HG03520 (cell line): ENCODE results near the gene MCRIP2.

Source experiments
- ATAC-seq: cut with Tn5 transposase; IDR thresholded peaks from one replicate; pipeline ENCODE4 v1.9.1; 2021; ENCODE audit warnings: mild to moderate bottlenecking, moderate library complexity; ENCODE audit not compliant: unreplicated experiment

The MCRIP2 gene

DNA sequence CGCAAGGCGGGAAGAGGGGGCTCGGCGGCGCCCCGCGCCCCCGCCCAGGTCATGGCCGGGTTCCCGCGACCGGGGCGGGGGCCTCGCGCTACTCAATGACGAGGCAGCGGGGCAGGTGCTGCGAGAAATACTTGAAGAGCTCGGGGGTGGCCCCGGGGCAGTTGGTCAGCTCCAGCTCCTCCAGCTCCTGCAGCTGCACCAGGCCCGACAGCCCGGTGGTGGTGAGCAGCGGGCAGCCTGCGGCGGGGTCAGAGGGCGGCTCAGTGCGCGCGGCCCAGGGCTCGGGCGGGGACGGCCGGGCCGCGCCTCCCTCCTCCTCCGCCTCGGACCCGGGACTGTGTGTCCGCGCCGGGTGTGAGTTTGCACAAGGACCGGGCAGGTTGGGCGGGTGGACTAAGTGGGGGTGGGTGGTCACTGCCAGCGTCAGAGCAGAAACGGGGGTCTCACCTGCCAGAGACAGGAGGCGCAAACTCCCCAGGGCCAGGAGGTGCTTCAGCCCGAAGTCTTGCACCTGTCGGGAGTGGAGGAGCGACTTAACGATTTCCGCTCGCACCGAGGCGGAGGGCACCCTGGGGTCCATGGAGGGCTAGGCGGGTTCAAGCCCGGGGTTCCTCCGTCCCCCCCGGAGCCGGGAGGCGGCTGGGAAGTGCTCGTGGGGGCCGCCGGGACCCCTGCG, 52.7 kb downstream of the MCRIP2 start:
- ATAC-seq, result no peak

DNA sequence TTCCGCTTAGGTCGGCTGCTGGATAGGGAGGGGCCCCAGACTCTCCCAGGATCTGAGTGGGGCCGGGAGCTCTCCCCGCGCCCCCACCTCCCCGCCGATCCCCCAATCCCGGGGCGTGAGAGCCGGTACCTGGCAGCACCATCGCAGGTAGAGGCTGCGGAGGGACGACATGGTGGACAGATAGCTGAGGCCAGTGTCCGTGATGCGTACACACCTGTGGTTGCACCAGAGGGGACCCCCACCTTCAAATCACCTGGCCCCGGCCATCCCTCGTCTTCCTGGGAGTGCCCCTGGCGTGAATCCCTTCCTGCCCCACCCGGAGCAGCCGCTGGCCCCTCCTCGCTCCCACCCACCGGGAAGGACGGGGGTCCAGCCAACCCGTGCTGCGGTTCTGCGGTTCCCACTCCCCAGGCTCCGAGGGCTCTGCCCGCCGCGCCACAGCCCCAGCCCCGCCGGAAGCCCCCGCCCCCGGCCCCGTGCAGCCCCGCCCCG, 53.3 kb downstream of the MCRIP2 start:
- no peak for ATAC-seq

DNA sequence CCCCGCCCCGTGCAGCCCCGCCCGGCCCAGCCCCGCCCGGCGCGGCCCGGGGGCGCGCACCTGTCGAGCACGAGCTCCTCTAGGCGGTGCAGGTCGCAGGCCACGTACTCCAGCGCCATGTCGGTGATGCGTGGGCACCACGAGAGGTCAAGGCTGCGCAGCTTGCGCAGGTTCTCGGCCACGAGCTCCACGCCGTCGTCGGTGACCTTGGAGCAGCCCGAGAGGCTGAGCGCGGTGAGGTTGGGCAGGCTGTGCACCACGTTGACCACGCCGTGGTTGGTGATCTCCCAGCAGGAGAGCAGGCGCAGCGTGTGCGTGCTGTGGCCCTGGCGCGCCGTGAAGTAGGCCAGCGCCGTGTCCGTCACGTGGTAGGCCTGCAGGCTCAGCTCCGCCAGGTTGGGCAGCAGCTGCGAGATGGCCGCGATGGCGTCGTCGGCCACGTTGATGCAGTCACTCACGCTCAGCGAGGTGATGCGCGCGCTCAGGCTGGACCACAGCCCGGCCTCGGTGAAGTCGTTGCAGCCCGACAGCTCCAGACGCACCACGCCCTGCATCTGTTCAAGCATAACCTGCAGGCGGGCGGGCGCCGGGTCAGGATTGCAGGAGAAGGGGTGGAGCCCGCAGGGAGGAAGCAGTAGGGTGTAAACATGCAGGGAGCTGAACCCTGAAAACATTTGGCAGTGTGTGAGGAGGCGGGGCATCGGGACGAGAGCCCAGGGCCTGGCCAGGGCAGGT, 53.9 kb downstream of the MCRIP2 start:
- no peak for ATAC-seq
